H9 (cell line): ENCODE measurements around the gene MAP3K5. TPM values are rescaled to one million over a fixed set of nuclear protein-coding genes. Genes with fewer than 3 reads are reported as not detected.

Experiments
- DNase-seq: peaks from one replicate; pipeline ENCODE4 v3.0.0-alpha.2; 2017
- H2AFZ ChIP-seq: one replicate; pipeline ENCODE4 v1.6.1; 2013; ENCODE audit warnings: mild to moderate bottlenecking, low read length, control low read depth, moderate library complexity
- H2AK5ac ChIP-seq: 2 replicates; pipeline ENCODE4 v1.6.1; 2013; ENCODE audit warnings: low read length, control low read depth, mixed read lengths; ENCODE audit not compliant: insufficient read length
- H2BK120ac ChIP-seq: one replicate; pipeline ENCODE4 v1.6.1; 2013; ENCODE audit warnings: low read depth, mild to moderate bottlenecking, low read length, control low read depth, inconsistent platforms; ENCODE audit not compliant: poor library complexity, severe bottlenecking
- H2BK12ac ChIP-seq: 2 replicates; pipeline ENCODE4 v1.6.1; 2013; ENCODE audit warnings: low read length, control low read depth, mixed read lengths, low read depth; ENCODE audit not compliant: insufficient read length
- H2BK15ac ChIP-seq: 2 replicates; pipeline ENCODE4 v1.6.1; 2013; ENCODE audit warnings: low read depth, low read length, control low read depth
- H2BK20ac ChIP-seq: one replicate; pipeline ENCODE4 v1.6.1; 2013; ENCODE audit warnings: low read depth, mild to moderate bottlenecking, low read length, control low read depth, inconsistent platforms; ENCODE audit not compliant: poor library complexity, severe bottlenecking
- H2BK5ac ChIP-seq: 2 replicates; pipeline ENCODE4 v1.6.1; 2013; ENCODE audit warnings: low read length, control low read depth, mixed read lengths; ENCODE audit not compliant: insufficient read length
- H3K14ac ChIP-seq: 2 replicates; pipeline ENCODE4 v1.6.1; 2013; ENCODE audit warnings: low read length, control low read depth; ENCODE audit not compliant: insufficient read depth
- H3K18ac ChIP-seq: 2 replicates; pipeline ENCODE4 v1.6.1; 2013; ENCODE audit warnings: low read depth, mild to moderate bottlenecking, mixed read lengths, low read length, control low read depth; ENCODE audit not compliant: insufficient read length
- H3K23ac ChIP-seq: 2 replicates; pipeline ENCODE4 v1.6.1; 2013; ENCODE audit warnings: low read length, control low read depth, mixed read lengths, low read depth; ENCODE audit not compliant: insufficient read length
- H3K23me2 ChIP-seq: 2 replicates; pipeline ENCODE4 v1.6.1; 2013; ENCODE audit warnings: low read depth, mild to moderate bottlenecking, mixed read lengths, low read length, control low read depth; ENCODE audit not compliant: insufficient read length, poor library complexity, severe bottlenecking
- H3K27ac ChIP-seq: 2 replicates; pipeline ENCODE4 v1.5.1; 2013; ENCODE audit warnings: low read length, control low read depth, mixed read lengths, low read depth; ENCODE audit not compliant: insufficient read length
- H3K27me3 ChIP-seq: 2 replicates; pipeline ENCODE4 v1.6.1; 2013; ENCODE audit warnings: low read length, control low read depth, inconsistent platforms; ENCODE audit not compliant: insufficient read depth
- H3K4ac ChIP-seq: 2 replicates; pipeline ENCODE4 v1.6.1; 2013; ENCODE audit warnings: low read depth, mild to moderate bottlenecking, control low read depth, inconsistent platforms, low read length, moderate library complexity
- H3K4me1 ChIP-seq: 2 replicates; pipeline ENCODE4 v1.6.1; 2013; ENCODE audit warnings: low read length, control low read depth, inconsistent platforms; ENCODE audit not compliant: insufficient read depth
- H3K4me2 ChIP-seq: 2 replicates; pipeline ENCODE4 v1.6.1; 2013; ENCODE audit warnings: low read length, control low read depth, mixed read lengths; ENCODE audit not compliant: insufficient read length, insufficient read depth
- H3K56ac ChIP-seq: 2 replicates; pipeline ENCODE4 v1.6.1; 2013; ENCODE audit warnings: low read depth, mild to moderate bottlenecking, mixed read lengths, low read length, control low read depth; ENCODE audit not compliant: insufficient read length
- H3K79me1 ChIP-seq: 2 replicates; pipeline ENCODE4 v1.6.1; 2013; ENCODE audit warnings: low read depth, mild to moderate bottlenecking, moderate library complexity, low read length, control low read depth, inconsistent platforms; ENCODE audit not compliant: insufficient read depth, poor library complexity, severe bottlenecking
- H3K79me2 ChIP-seq: 2 replicates; pipeline ENCODE4 v1.6.1; 2013; ENCODE audit warnings: low read length, control low read depth, inconsistent platforms; ENCODE audit not compliant: insufficient read depth
- H3K9ac ChIP-seq: 2 replicates; pipeline ENCODE4 v1.6.1; 2013; ENCODE audit warnings: low read length, control low read depth, mixed read lengths; ENCODE audit not compliant: insufficient read length; ENCODE audit errors: extremely low read depth
- H3K9me3 ChIP-seq: one replicate; pipeline ENCODE4 v1.6.1; 2013; ENCODE audit warnings: low read depth, low read length, inconsistent platforms; ENCODE audit not compliant: control insufficient read depth
- H3T11ph ChIP-seq: one replicate; pipeline ENCODE4 v1.6.1; 2013; ENCODE audit warnings: mild to moderate bottlenecking, low read length, control low read depth, inconsistent platforms
- H4K20me1 ChIP-seq: one replicate; pipeline ENCODE4 v1.6.1; 2013; ENCODE audit not compliant: control insufficient read depth, insufficient read length, insufficient read depth
- H4K5ac ChIP-seq: 2 replicates; pipeline ENCODE4 v1.6.1; 2013; ENCODE audit warnings: low read depth, mild to moderate bottlenecking, mixed read lengths, low read length, control low read depth; ENCODE audit not compliant: insufficient read length
- H4K8ac ChIP-seq: replicated peaks from 2 replicates; pipeline ENCODE4 v1.6.1; 2013; ENCODE audit warnings: low read length, control low read depth, mixed read lengths, low read depth; ENCODE audit not compliant: insufficient read length
- H4K91ac ChIP-seq: 2 replicates; pipeline ENCODE4 v1.6.1; 2013; ENCODE audit warnings: low read depth, mild to moderate bottlenecking, moderate library complexity, mixed read lengths, low read length, control low read depth; ENCODE audit not compliant: insufficient read length
- H3K27ac Mint-ChIP-seq, 3 experiments: 2 replicates in 2 of 3; 3 replicates in 1 of 3; pipeline ENCODE4 v1.8.0; 2020 to 2021; ENCODE audit warnings: mixed read lengths in 3 of 3, mild to moderate bottlenecking in 1 of 3, moderate library complexity in 1 of 3
- H3K27me3 Mint-ChIP-seq: 2 replicates; pipeline ENCODE4 v1.8.0; 2021; ENCODE audit warnings: low read depth, mild to moderate bottlenecking, moderate library complexity, mixed read lengths
- H3K36me3 Mint-ChIP-seq, 3 experiments: 2 replicates in 2 of 3; 3 replicates in 1 of 3; pipeline ENCODE4 v1.8.0; 2020 to 2021; ENCODE audit warnings: low read depth in 3 of 3, mixed read lengths in 3 of 3; ENCODE audit not compliant: insufficient read depth in 1 of 3
- H3K4me1 Mint-ChIP-seq, 2 experiments: 2 replicates each; pipeline ENCODE4 v1.8.0; 2020; ENCODE audit warnings: mixed read lengths in 2 of 2
- H3K4me3 Mint-ChIP-seq, 2 experiments: 2 replicates in 1 of 2; 3 replicates in 1 of 2; pipeline ENCODE4 v1.8.0; 2020 to 2021; ENCODE audit warnings: mild to moderate bottlenecking in 2 of 2, mixed read lengths in 2 of 2, moderate library complexity in 1 of 2
- H3K9me3 Mint-ChIP-seq, 2 experiments: 2 replicates in 1 of 2; 3 replicates in 1 of 2; pipeline ENCODE4 v1.8.0; 2020; ENCODE audit warnings: mild to moderate bottlenecking in 2 of 2, mixed read lengths in 2 of 2, moderate library complexity in 1 of 2
- WGBS: extraction: QIAGEN DNeasy Blood & Tissue Kit; methylation state at CpG from one replicate; pipeline ENCODE4 v1.1.7; 2013; ENCODE audit warnings: missing lambda C conversion rate, low lambda C conversion rate, mixed read lengths; ENCODE audit not compliant: insufficient read length; ENCODE audit errors: extremely low coverage; 5-methylcytosine and 5-hydroxymethylcytosine counted together
- total RNA-seq: library from RNA; stranded (reverse); gene quantifications from 2 replicates; pipeline ENCODE4 v1.2.1, GENCODE V29; 2021
- TF ChIP-seq, protein P1 (sequence below): fragments of 200-600 bp; sonication (generic); conservative IDR thresholded peaks from 3 replicates; pipeline ENCODE4 v1.8.0; 2021; ENCODE audit warnings: antibody characterized with exemption, mild to moderate bottlenecking

MAP3K5 gene
- total RNA-seq, 1 experiment from 2014 or later = 1.6 TPM

DNA sequence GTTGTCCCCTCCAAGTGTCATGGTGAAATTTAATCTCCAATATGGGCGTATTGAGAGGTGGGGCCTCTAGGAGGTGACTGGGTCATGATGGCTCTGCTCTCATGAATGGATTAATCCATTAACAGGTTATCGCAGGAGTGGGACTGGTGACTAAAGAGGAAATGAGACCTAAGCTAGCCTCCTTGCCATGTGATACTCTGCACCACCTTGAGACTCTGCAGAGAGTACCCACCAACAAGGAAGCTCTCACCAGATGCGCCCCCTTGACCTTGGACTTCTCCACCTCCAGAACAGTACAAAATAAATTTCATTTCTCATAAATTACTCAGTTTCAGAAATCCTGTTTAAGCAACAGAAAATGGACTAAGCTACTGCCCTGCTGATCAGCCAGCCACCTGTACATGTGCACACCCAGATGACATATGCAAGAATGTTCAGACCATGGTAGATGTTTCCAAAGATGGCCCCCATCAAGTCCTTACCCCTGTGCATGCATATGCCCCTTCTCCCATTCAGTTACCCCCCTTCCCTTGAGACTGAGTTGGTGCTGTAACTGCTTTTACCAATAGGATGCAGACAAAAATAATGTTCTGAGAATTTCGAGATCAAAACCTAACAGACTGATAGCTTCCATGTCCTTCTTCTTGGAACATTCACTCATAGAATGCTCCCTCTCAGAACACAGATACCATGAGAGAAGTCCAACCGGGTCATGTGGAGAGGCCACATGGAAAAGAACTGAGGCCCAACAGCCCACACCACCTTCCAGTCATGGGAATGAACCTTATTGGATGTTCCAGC is 28.4 kb downstream of the MAP3K5 start:
- Histone ChIP-seq H3K27me3 (no peaks in the 10 kb centered on the region), H2BK15ac (no peak overlapping the region), H4K8ac (no peak overlapping the region), H3K56ac (no peak overlapping the region), H3K14ac (no peak overlapping the region), H3K4ac (no peak overlapping the region), H3K79me2 (no peaks in the 10 kb centered on the region), H2AK5ac (no peak overlapping the region), H3K27ac (no peak overlapping the region), H3K23ac (no peak overlapping the region), H4K20me1 (no peaks in the 10 kb centered on the region), H3K4me1 (peaks cover 1% of the 10 kb centered on the region; the same call in 1 of the 2 replicates), H4K5ac (no peak overlapping the region), H2BK120ac (no peak overlapping the region), H3K18ac (no peak overlapping the region), H3K4me2 (no peak overlapping the region), H2BK5ac (no peak overlapping the region), H2BK20ac (no peak overlapping the region), H2AFZ (no peak overlapping the region), H3T11ph (no peak overlapping the region), H2BK12ac (no peak overlapping the region), H3K9ac (no peak overlapping the region), H3K23me2 (no peaks in the 10 kb centered on the region), H3K79me1 (no peaks in the 10 kb centered on the region), H4K91ac (no peak overlapping the region), H3K9me3 (no peaks in the 10 kb centered on the region)
- Mint-ChIP-seq H3K4me1 (peaks cover 4 to 15% of the 10 kb centered on the region in 2 experiments; a peak in 3 of 4 replicates), H3K9me3 (no peaks in the 10 kb centered on the region), H3K4me3 (no peak overlapping the region), H3K36me3 (no peaks in the 10 kb centered on the region), H3K27me3 (no peaks in the 10 kb centered on the region; the same call in 1 of the 2 replicates), H3K27ac (no peak overlapping the region)
- no peak for DNase-seq
- WGBS = no CpG with 5 or more reads among the region's 5 CpGs
- TF ChIP-seq, protein P1, sequence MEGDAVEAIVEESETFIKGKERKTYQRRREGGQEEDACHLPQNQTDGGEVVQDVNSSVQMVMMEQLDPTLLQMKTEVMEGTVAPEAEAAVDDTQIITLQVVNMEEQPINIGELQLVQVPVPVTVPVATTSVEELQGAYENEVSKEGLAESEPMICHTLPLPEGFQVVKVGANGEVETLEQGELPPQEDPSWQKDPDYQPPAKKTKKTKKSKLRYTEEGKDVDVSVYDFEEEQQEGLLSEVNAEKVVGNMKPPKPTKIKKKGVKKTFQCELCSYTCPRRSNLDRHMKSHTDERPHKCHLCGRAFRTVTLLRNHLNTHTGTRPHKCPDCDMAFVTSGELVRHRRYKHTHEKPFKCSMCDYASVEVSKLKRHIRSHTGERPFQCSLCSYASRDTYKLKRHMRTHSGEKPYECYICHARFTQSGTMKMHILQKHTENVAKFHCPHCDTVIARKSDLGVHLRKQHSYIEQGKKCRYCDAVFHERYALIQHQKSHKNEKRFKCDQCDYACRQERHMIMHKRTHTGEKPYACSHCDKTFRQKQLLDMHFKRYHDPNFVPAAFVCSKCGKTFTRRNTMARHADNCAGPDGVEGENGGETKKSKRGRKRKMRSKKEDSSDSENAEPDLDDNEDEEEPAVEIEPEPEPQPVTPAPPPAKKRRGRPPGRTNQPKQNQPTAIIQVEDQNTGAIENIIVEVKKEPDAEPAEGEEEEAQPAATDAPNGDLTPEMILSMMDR = no peak
